Activated CD4-positive, alpha-beta T cell treated with anti-CD3 and anti-CD28 coated beads for 36 hours (primary cell): ENCODE results near the gene MYBPC2. TPM values are rescaled to one million over a fixed set of nuclear protein-coding genes. Genes with fewer than 3 reads are reported as not detected.
A peak's percentile ranks its signal among the peaks of the same experiment; 100 is the strongest.
"Not testable (repeated sequence)": the region's sequence is repeated elsewhere in the genome, so short reads cannot be mapped to it uniquely, and the experiment has no call there.

ENCODE experiments used
- ATAC-seq: fragments of 200-7000 bp; cut with Tn5 transposase; one replicate; pipeline ENCODE4 v1.10.0; 2021; ENCODE audit warnings: mild to moderate bottlenecking, moderate library complexity
- CTCF ChIA-PET: fragments of 350-600 bp; sonication (Branson Sonifier 250); formaldehyde crosslinking; loops from one replicate; lab custom pipeline; 2021; ENCODE audit warnings: antibody characterized with exemption; lab: Charles Lee
- POLR2A ChIA-PET: fragments of 350-600 bp; sonication (Branson Sonifier 250); formaldehyde crosslinking; loops from one replicate; lab custom pipeline; 2021; ENCODE audit warnings: antibody characterized with exemption, inconsistent platforms; lab: Charles Lee
- DNase-seq: peaks from one replicate; pipeline ENCODE4 v3.0.0-alpha.2; 2020
- H3K27ac Mint-ChIP-seq: one replicate; pipeline ENCODE4 v1.8.0; 2021; ENCODE audit warnings: mixed read lengths
- H3K27me3 Mint-ChIP-seq: one replicate; pipeline ENCODE4 v1.8.0; 2021; ENCODE audit warnings: mixed read lengths
- H3K36me3 Mint-ChIP-seq: one replicate; pipeline ENCODE4 v1.8.0; 2021; ENCODE audit warnings: low read depth, mixed read lengths
- H3K4me1 Mint-ChIP-seq: one replicate; pipeline ENCODE4 v1.8.0; 2021; ENCODE audit warnings: mixed read lengths
- H3K4me3 Mint-ChIP-seq: one replicate; pipeline ENCODE4 v1.8.0; 2021; ENCODE audit warnings: mild to moderate bottlenecking, moderate library complexity, mixed read lengths
- H3K9me3 Mint-ChIP-seq: one replicate; pipeline ENCODE4 v1.8.0; 2021; ENCODE audit warnings: low read depth, mixed read lengths
- intact Hi-C, 2 experiments: fragments of 100-400 bp; cut with DNase I in 1 of 2; cut with micrococcal nuclease in 1 of 2; formaldehyde crosslinking; loops; one replicate each; pipeline versions ENCODE4 v1.14.2 to v1.15.1; 2022 to 2024; cut with DNase I, micrococcal nuclease
- total RNA-seq, 2 experiments: library from RNA; stranded (reverse); gene quantifications; one replicate each; pipeline ENCODE4 v1.2.3, GENCODE V29; 2021

MYBPC2 gene
- total RNA-seq, 2 experiments from 2014 or later: 0.14 to 0.30 TPM

DNA sequence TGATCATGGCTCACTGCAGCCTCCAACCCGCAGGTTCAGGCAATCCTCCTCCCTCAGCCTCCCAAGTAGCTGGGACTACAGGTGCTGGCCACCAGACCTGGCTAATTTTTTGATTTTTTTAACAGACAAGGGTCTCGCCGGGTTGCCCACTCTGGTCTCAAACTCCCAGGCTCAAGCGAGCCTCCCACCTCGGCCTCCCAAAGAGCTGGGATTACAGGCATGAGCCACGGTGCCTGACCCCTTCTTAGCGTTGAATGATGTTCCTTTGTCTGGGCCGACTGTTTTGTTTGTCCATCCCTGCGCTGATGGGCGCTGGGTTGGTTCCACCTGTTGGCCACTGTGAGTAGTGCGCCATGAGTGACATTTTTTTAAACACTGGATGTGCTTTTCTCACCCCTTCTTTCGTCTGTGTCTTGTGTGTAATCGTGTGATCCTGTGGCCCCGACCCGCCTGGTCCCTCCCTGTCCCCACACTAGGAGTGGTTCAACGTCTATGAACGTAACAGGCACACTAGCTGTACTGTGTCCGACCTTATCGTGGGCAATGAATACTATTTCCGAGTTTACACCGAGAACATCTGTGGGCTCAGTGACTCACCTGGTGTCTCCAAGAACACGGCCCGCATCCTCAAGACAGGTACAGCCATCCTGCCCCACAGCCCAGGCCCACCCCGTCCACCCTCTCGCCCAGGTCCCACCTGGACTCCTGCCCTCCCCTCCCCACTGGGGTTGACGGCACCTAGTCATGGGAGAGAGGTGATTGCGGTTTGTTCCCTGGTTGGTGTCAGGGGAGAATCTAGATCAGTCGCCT is 28.6 kb downstream of the MYBPC2 start:
- peak; percentile 70 for ATAC-seq

DNA sequence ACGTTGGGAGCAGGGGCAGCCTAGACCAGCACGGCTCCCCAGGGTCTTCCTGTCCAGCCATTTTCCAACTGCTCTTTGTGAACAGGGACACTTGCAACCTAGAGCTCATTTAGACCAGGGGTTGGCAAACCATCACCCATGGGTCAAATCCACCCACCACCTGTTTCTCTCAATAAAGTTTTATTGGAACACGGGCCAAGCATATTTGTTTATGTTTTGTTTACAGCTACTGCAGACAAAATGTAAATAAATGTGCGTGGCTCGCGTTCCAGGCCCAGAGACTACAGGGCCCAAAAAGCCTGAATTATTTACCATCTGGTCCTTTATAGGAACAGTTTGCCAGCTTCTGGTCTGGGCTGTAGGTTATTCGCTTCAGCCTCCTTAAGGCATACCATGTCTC is 30.3 kb downstream of the MYBPC2 start:
- POLR2A ChIA-PET: no interaction called here
- ATAC-seq: no peak
- Mint-ChIP-seq H3K27ac (no peak overlapping the region), H3K4me3 (no peak overlapping the region), H3K27me3 (peaks cover 20% of the 10 kb centered on the region), H3K9me3 (no peaks in the 10 kb centered on the region), H3K36me3 (no peaks in the 10 kb centered on the region), H3K4me1 (peaks cover 16% of the 10 kb centered on the region)
- intact Hi-C loops: no loop called here
- CTCF ChIA-PET: interaction anchor here (0.6 to 1.2 kb wide), 4 partner anchors 10 to 208 kb away, joined by 3 to 5 read pairs (median 4); partner anchors contain the start of gene JOSD2
- DNase-seq: no peak

More for the DNA sequence above, 28.6 kb downstream of the MYBPC2 start:
- no peaks in the 10 kb centered on the region for H3K9me3 Mint-ChIP-seq
- peaks cover 25% of the 10 kb centered on the region for H3K27me3 Mint-ChIP-seq
- intact Hi-C loops: loop anchor here (1.0 kb wide), 3 partner anchors 93 to 209 kb away; no protein-coding TSS in a partner anchor
- no peak overlapping the region for H3K27ac Mint-ChIP-seq
- CTCF ChIA-PET: interaction anchor here (0.6 to 2.7 kb wide), 18 partner anchors 11 to 461 kb away, joined by 3 to 22 read pairs (median 4); no protein-coding TSS in a partner anchor
- H3K36me3 Mint-ChIP-seq: no peaks in the 10 kb centered on the region
- POLR2A ChIA-PET: interaction anchor here (0.6 kb wide), 1 partner anchor 76 kb away, joined by 3 read pairs; no protein-coding TSS in a partner anchor
- H3K4me1 Mint-ChIP-seq: peaks cover 16% of the 10 kb centered on the region
- peak overlapping the region; percentile 3 for H3K4me3 Mint-ChIP-seq
- DNase-seq: peak; percentile 79

DNA sequence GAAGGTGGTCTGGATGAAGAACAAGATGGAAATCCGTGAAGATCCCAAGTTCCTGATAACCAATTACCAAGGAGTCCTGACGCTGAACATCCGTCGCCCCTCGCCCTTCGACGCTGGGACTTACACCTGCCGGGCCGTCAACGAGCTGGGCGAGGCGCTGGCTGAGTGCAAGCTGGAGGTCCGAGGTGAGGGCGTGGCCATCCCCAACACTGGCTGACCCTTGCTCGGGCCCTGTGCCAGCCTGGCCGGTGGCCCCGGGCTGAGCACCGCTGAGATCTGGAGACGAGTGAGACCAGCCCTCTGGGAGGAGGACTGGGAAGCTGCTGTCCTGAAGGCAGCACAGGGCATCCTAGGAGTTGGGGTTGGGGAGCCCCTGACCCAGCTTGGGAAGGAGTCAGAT is 31.7 kb downstream of the MYBPC2 start:
- ChIA-PET POLR2A (no interaction called here), CTCF (no interaction called here)
- H3K27me3 Mint-ChIP-seq: peaks cover 17% of the 10 kb centered on the region
- intact Hi-C loops: no loop called here
- no peak overlapping the region for H3K4me3 Mint-ChIP-seq
- H3K36me3 Mint-ChIP-seq: no peaks in the 10 kb centered on the region
- H3K4me1 Mint-ChIP-seq: peaks cover 16% of the 10 kb centered on the region
- ATAC-seq: no peak
- H3K27ac Mint-ChIP-seq: no peak overlapping the region
- no peaks in the 10 kb centered on the region for H3K9me3 Mint-ChIP-seq
- no peak for DNase-seq

DNA sequence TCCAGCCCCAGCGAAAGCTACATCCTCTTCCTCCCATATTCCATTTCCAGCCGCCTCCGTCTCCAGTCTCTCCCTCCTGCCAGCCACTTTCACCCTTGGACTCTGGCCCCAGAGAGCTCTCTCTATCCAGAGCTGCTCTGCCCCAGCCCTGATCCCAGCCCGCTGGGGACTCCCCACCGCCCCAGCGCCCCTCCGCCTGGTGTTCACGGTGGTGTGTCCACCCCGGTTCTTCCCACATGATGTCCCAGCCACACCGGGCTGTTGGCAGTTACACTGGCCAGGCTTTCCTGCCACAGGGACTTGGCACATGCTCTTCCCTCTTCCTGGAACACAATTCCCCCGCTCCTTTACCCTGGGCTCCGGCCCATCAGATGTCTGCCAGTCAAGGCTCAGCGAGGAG is 32.3 kb downstream of the MYBPC2 start:
- ATAC-seq (no peak), DNase-seq (no peak)
- H3K36me3 Mint-ChIP-seq: no peaks in the 10 kb centered on the region
- intact Hi-C loops: no loop called here
- H3K27ac Mint-ChIP-seq: no peak overlapping the region
- peaks cover 11% of the 10 kb centered on the region for H3K4me1 Mint-ChIP-seq
- H3K4me3 Mint-ChIP-seq: no peak overlapping the region
- ChIA-PET CTCF (no interaction called here), POLR2A (no interaction called here)
- peaks cover 18% of the 10 kb centered on the region for H3K27me3 Mint-ChIP-seq
- no peaks in the 10 kb centered on the region for H3K9me3 Mint-ChIP-seq

DNA sequence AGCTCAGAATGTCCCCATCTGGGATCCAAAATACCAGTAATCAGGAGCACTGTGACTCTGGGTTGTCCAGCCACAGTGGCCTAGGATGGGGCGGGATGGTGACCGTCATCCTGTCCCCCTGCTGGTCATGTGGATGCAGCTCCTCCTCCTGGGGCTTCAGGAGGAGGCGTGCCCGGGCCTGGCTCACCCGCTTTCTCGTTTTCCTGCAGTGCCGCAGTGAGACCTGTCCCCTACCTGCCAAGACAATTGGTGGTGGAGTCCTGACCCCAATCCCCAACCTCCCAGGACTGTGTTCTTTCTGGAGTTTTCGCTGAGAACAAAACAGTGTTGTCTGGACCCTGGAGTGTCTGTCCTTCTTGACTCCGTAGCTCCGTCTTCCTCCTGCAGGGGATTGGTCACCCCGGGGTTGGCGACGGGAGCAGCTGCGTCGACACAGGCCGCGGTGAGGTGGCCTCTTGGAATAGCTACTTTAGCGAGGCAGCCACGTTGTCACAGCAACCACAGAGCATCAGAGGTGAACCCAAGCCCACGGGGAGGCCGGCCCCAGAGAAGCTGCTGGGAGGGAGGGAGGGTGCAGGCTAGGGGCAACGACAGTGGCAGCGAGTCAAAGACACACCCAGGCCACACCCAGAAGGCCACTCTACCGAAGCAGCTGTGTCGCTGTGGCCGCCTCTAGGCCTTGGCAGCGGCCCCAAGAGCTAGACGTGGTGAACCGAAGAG is 33.5 kb downstream of the MYBPC2 start:
- ChIA-PET POLR2A (no interaction called here), CTCF (interaction anchor here (1.2 kb wide), 1 partner anchor 91 kb away, joined by 3 read pairs; no protein-coding TSS in a partner anchor)
- Mint-ChIP-seq H3K4me3 (no peak overlapping the region), H3K4me1 (peaks cover 3% of the 10 kb centered on the region), H3K27ac (no peak overlapping the region), H3K9me3 (no peaks in the 10 kb centered on the region), H3K36me3 (no peaks in the 10 kb centered on the region), H3K27me3 (peaks cover 12% of the 10 kb centered on the region)
- ATAC-seq (no peak), DNase-seq (no peak)
- intact Hi-C loops: no loop called here

DNA sequence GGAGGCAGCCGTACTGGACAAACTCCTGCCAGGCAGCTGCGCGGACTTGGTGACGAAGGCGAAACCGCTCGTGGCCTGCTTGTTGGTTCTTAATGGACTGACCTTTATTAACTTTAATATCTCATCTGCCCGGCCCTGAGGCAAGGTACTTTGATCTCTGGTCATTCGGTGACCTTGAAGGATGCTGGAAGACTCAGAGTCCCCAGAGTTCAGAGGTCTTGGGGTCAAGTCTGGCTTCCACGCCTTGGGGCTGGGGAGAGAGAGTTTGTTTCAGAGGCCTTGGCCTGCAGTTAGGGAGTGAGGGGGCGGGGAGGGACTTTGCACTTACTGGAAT is 34.0 kb downstream of the MYBPC2 start:
- DNase-seq (no peak), ATAC-seq (no peak)
- intact Hi-C loops: no loop called here
- no peaks in the 10 kb centered on the region for H3K36me3 Mint-ChIP-seq
- H3K9me3 Mint-ChIP-seq: no peaks in the 10 kb centered on the region
- H3K27me3 Mint-ChIP-seq: peaks cover 8% of the 10 kb centered on the region
- no peaks in the 10 kb centered on the region for H3K4me1 Mint-ChIP-seq
- no peak overlapping the region for H3K27ac Mint-ChIP-seq
- H3K4me3 Mint-ChIP-seq: no peak overlapping the region
- ChIA-PET POLR2A (no interaction called here), CTCF (interaction anchor here (1.2 kb wide), 1 partner anchor 92 kb away, joined by 3 read pairs; no protein-coding TSS in a partner anchor)

DNA sequence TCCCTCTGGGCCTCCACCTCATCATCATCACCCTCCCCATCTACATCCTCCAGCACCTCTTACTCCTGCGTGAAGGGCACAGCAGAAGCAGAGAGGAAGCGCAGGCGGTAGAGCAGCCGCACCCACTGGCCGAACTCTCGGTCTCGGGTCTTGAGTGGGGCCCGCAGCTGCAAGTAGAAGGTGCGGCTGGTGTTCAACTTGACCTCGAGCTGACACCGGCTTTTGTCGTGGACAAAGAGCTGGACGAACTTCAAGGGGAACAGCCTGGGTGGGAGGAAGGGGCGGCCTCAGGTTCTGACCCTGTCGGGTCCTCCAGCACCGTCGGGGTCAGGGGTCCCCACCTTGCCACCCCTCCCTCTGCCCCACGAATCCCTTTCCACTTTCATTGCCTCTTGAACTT is 34.9 kb downstream of the MYBPC2 start:
- intact Hi-C loops: no loop called here
- no peak for DNase-seq
- ChIA-PET CTCF (interaction anchor here (1.1 to 1.2 kb wide), 2 partner anchors 44 to 92 kb away, joined by 3 read pairs; partner anchors contain the start of gene JOSD2), POLR2A (no interaction called here)
- no peak for ATAC-seq
- Mint-ChIP-seq H3K27ac (no peak overlapping the region), H3K4me3 (no peak overlapping the region), H3K4me1 (no peaks in the 10 kb centered on the region), H3K27me3 (peaks cover 8% of the 10 kb centered on the region), H3K9me3 (no peaks in the 10 kb centered on the region), H3K36me3 (no peaks in the 10 kb centered on the region)

DNA sequence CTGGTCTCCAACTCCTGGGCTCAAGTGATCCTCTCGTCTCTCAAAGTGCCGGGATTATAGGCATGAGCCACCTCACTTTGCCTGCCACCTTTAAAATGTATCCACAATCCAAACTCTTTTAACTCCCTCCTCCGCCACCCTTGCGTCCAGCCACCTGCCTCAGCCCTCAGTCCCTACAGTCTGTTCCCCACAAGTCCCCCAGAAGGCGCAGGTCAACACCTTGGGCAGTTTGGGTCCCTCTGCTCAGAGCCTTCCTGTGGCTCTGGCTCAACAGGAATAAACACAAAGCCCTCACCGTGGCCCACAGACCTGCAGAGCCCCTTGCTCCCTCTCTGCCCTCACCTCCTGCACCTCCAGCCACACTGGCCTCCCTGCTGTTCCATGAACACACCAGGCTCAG is 36.1 kb downstream of the MYBPC2 start:
- Mint-ChIP-seq H3K4me3 (no peak overlapping the region), H3K36me3 (no peaks in the 10 kb centered on the region), H3K27me3 (peaks cover 5% of the 10 kb centered on the region), H3K9me3 (no peaks in the 10 kb centered on the region), H3K27ac (no peak overlapping the region), H3K4me1 (no peaks in the 10 kb centered on the region)
- CTCF ChIA-PET: interaction anchor here (0.6 kb wide), 1 partner anchor 25 kb away, joined by 3 read pairs; no protein-coding TSS in a partner anchor
- no peak for DNase-seq
- POLR2A ChIA-PET: no interaction called here
- no peak for ATAC-seq
- intact Hi-C loops: no loop called here

DNA sequence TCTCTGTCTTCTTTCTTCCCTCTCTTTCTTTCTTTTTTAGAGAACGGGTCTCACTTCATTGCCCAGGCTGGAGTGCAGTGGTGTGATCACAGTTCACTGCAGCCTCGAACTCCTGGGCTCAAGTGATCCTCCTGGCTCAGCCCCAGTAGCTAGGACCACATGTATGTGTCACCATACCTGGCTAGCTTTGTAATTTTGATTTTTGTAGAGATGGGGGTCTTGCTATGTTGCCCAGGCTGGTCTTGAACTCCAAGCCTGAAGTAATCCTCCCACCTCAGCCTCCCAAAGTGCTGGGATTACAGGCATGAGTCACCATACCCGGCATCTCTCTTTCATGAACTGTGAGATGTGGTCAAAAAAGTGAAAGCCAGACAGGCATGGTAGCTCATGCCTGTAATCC is 40.6 kb downstream of the MYBPC2 start:
- H3K27me3 Mint-ChIP-seq, ATAC-seq, intact Hi-C loops, POLR2A ChIA-PET, H3K4me3 Mint-ChIP-seq, H3K9me3 Mint-ChIP-seq, DNase-seq, H3K27ac Mint-ChIP-seq: not testable (repeated sequence)
- CTCF ChIA-PET: interaction anchor here (0.5 kb wide), 2 partner anchors 13 to 16 kb away, joined by 3 to 4 read pairs; no protein-coding TSS in a partner anchor
- peaks cover 14% of the 10 kb centered on the region for H3K4me1 Mint-ChIP-seq
- peaks cover 10% of the 10 kb centered on the region for H3K36me3 Mint-ChIP-seq

DNA sequence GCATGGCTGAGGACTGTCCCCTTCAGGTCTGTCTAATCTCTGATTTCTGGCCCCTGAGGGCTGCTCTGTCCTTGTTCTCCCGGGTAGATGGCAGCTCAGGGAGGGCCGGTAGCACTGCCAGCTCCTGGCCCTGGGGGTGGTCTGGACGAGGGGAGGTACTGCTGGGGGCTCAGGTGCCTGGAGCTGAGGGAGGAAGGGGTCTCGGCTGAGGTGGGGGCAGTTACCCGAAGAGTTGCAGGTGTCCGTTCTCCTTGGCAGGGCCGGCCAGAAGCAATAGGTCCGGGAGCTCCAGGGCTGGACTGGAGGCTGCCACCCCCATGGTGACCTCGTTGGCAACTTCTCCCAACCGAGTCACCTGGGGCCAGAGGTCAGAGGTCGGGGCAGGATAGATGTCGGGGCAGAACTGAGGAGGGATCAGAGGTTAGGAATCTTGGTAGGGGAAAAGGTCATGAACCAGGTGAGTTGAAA is 42.4 kb downstream of the MYBPC2 start:
- ATAC-seq: no peak
- Mint-ChIP-seq H3K4me3 (peak overlapping the region; percentile 45), H3K27ac (peak overlapping the region; percentile 71), H3K9me3 (no peaks in the 10 kb centered on the region), H3K4me1 (peaks cover 18% of the 10 kb centered on the region), H3K36me3 (peaks cover 20% of the 10 kb centered on the region), H3K27me3 (no peaks in the 10 kb centered on the region)
- intact Hi-C loops: no loop called here
- ChIA-PET CTCF (no interaction called here), POLR2A (no interaction called here)
- no peak for DNase-seq

DNA sequence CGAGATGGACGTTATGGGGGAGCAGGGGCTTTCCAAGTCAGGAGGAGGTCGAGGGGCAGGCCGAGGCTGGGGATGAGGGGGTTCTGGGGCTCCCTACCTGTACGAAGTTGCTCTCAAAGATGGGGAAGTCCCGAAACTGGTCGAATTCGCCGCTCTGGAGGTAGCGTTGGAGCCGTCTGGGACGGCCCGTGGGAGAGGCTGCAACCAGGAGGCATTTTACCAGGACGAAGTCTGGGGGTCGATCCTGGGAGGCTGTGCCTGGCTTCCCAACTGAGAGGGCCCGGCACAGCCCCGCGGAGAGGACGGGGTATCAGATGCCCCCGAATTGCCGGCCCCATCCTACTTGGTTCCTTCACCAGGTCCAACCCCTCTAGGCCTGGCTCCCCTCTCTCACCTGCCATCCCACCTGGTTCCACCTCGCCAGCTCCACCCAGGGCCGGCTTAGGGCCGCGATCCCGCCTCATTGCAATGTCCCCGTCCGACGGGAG is 43.1 kb downstream of the MYBPC2 start:
- ChIA-PET POLR2A (no interaction called here), CTCF (no interaction called here)
- peak overlapping the region; percentile 71 for H3K27ac Mint-ChIP-seq
- ATAC-seq (no peak), DNase-seq (no peak)
- no peaks in the 10 kb centered on the region for H3K9me3 Mint-ChIP-seq
- peaks cover 20% of the 10 kb centered on the region for H3K36me3 Mint-ChIP-seq
- intact Hi-C loops: loop anchor here (1.0 kb wide), 9 partner anchors 36 to 329 kb away; partner anchors contain the start of genes JOSD2 (in 2 of the 2), NR1H2 (in 1 of the 2) and POLD1 (in 1 of the 2)
- H3K27me3 Mint-ChIP-seq: no peaks in the 10 kb centered on the region
- peaks cover 18% of the 10 kb centered on the region for H3K4me1 Mint-ChIP-seq
- H3K4me3 Mint-ChIP-seq: peak overlapping the region; percentile 90
